GM12878 (cell line): ENCODE measurements around the gene KISS1R. TPM values are rescaled to one million over a fixed set of nuclear protein-coding genes. Genes with fewer than 3 reads are reported as not detected.

Source experiments
- ASH2L ChIP-seq: fragments of 300-600, 200-600 bp; sonication (generic); IDR thresholded peaks from 2 replicates; pipeline ENCODE4 v1.6.1; 2017; ENCODE audit warnings: low read depth, mild to moderate bottlenecking, borderline replicate concordance
- ATF7 ChIP-seq: fragments of 450-650 bp; IDR thresholded peaks from 2 replicates; pipeline ENCODE4 v1.6.1; 2016; ENCODE audit warnings: low read depth, mild to moderate bottlenecking
- CBX5 ChIP-seq: sonication (generic); IDR thresholded peaks from 2 replicates; pipeline ENCODE4 v1.6.1; 2016; ENCODE audit warnings: low read depth, moderate library complexity, mild to moderate bottlenecking, inconsistent platforms
- EGR1 ChIP-seq, 2 experiments: IDR thresholded peaks; 1 replicate in 1 of 2; 2 replicates in 1 of 2; pipeline ENCODE4 v1.6.1; 2011 to 2012; ENCODE audit warnings: low read depth in 2 of 2, low read length in 2 of 2, borderline replicate concordance in 1 of 2, mild to moderate bottlenecking in 1 of 2, moderate library complexity in 1 of 2
- HDAC2 ChIP-seq: fragments of 200-600 bp; sonication (generic); IDR thresholded peaks from 2 replicates; pipeline ENCODE4 v1.6.1; 2017
- MTA3 ChIP-seq: IDR thresholded peaks from 2 replicates; pipeline ENCODE4 v1.6.1; 2012; ENCODE audit warnings: low read length, inconsistent platforms, borderline replicate concordance
- NFIC ChIP-seq: IDR thresholded peaks from 2 replicates; pipeline ENCODE4 v1.6.1; 2012; ENCODE audit warnings: low read depth, mild to moderate bottlenecking, inconsistent platforms, low read length, moderate library complexity
- PAX5 ChIP-seq: IDR thresholded peaks from 2 replicates; pipeline ENCODE4 v1.6.1; 2011; ENCODE audit warnings: low read depth, low read length, borderline replicate concordance
- POLR2AphosphoS2 ChIP-seq: IDR thresholded peaks from 2 replicates; pipeline ENCODE4 v1.6.1; 2011; ENCODE audit warnings: low read depth, mild to moderate bottlenecking, low read length, improper control_type of control experiment, moderate library complexity
- RB1 ChIP-seq: fragments of 450-650 bp; formaldehyde crosslinking; IDR thresholded peaks from 2 replicates; pipeline ENCODE4 v1.6.1; 2017; ENCODE audit warnings: mild to moderate bottlenecking, borderline replicate concordance
- RCOR1 ChIP-seq: conservative IDR thresholded peaks from 2 replicates; pipeline ENCODE4 v1.6.1; 2012; ENCODE audit warnings: low read depth, low read length, improper control_type of control experiment
- ZNF207 ChIP-seq: fragments of 450-650 bp; IDR thresholded peaks from 2 replicates; pipeline ENCODE4 v1.6.1; 2014; ENCODE audit warnings: antibody characterized with exemption, mild to moderate bottlenecking, borderline replicate concordance
- ZNF622 ChIP-seq: fragments of 450-650 bp; IDR thresholded peaks from 2 replicates; pipeline ENCODE4 v1.6.1; 2017; ENCODE audit warnings: mild to moderate bottlenecking, inconsistent platforms
- polyA plus RNA-seq, 11 experiments: library from polyadenylated mRNA; depleted of rRNA in 4 of 11; unstranded in 6 of 11; stranded (reverse) in 5 of 11; fragments of >200 nt; fragmentation: Nextera tagmentation in 4 of 11; fragmentation: Illumina TruSeq in 1 of 11; extraction: Ambion mirVana in 4 of 11; extraction: Trizol in 1 of 11; gene quantifications; 1 replicate in 1 of 11; 2 replicates in 10 of 11; pipeline versions ENCODE4 v1.2.1 to v1.2.3, GENCODE V29; 2011 to 2016; ENCODE audit warnings: inconsistent platforms in 2 of 11, missing spikeins in 2 of 11, low read depth in 1 of 11
- total RNA-seq, 4 experiments: library from RNA; depleted of rRNA in 3 of 4; stranded (reverse); fragments of >200 nt in 3 of 4; fragmentation: Illumina TruSeq in 1 of 4; extraction: Trizol in 1 of 4; gene quantifications; 2 replicates each; pipeline versions ENCODE4 v1.2.1 to v1.2.3, GENCODE V29; 2013 to 2021
- TF ChIP-seq, protein P1 (sequence below): fragments of 450-650 bp; IDR thresholded peaks from 2 replicates; pipeline ENCODE4 v1.6.1; 2016; ENCODE audit warnings: mild to moderate bottlenecking
- TF ChIP-seq, protein P2 (sequence below), 3 experiments: IDR thresholded peaks in 2 of 3; conservative IDR thresholded peaks in 1 of 3; 2 replicates each; pipeline ENCODE4 v1.5.1; 2011; ENCODE audit warnings: low read depth in 3 of 3, low read length in 3 of 3, mild to moderate bottlenecking in 3 of 3, control low read depth in 2 of 3, moderate library complexity in 2 of 3, inconsistent platforms in 1 of 3, mixed read lengths in 1 of 3; ENCODE audit not compliant: control insufficient read depth in 2 of 3, insufficient read depth in 1 of 3; ENCODE audit errors: extremely low read depth in 1 of 3
- TF ChIP-seq, protein P3 (sequence below): fragments of 450-650 bp; IDR thresholded peaks from 2 replicates; pipeline ENCODE4 v1.6.1; 2016; ENCODE audit warnings: mild to moderate bottlenecking
- TF ChIP-seq, protein P4 (sequence below): IDR thresholded peaks from 2 replicates; pipeline ENCODE4 v1.6.1; 2012; ENCODE audit warnings: improper control_type of control experiment, low read depth, low read length; ENCODE audit not compliant: insufficient replicate concordance
- TF ChIP-seq, protein P5 (sequence below): IDR thresholded peaks from 2 replicates; pipeline ENCODE4 v1.6.1; 2011; ENCODE audit warnings: low read depth, low read length, improper control_type of control experiment, borderline replicate concordance

Gene KISS1R
- total and polyA plus RNA-seq, 10 of the 15 experiments (the other 5 are each of a cell fraction or from before 2014, with no cell fraction given), result 0.13 to 2.7 (median 1.4) TPM; not detected in 3

DNA sequence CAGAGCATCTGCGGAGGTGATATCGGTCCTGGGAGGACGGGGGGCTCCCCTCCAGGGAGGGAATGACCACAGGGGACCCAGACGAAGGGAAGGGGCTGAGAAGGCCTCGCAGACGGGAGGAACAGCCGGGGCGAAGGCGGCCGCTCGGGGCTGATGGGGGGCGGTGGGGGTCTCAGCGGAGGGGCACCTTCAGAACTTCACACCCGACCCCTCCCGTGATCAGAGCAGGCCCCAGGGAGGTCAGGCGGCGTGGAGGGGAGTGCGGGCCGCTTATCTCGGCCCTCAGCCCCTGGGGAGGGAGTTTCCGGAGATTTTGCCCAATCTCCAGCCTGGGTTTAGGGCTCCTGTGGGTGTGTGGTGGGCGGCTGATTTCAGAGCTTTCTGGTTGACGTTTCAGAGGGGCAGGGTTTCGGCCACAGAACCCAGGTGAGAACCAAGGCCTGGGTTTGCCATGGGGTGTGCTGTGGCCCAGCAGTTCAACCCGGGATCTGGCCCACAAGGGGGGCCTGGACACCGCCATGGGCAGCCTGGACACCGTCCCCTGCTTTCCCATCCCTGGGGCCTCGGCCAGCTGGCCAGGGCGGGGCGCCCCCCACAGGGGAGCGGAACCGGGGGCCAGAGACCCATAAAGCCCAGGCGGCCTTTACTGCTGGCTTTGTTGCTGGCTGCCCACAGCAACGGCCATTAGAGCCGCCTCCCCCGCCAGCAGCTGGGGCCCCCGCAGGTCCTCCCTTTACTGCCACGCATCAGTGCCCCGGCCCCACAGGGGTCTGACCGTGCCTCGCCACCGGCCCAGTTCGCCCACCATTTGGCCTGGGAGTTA lies 37.8 kb downstream of the KISS1R start (continued):
- TF ChIP-seq HDAC2 (no peak), CBX5 (0 out of 2 replicates have a peak, but pooled peaks have one; percentile 44), ZNF622 (no peak), ATF7 (peak; percentile 85), RB1 (0 out of 2 replicates have a peak, but pooled peaks have one; percentile 50), ZNF207 (peak; percentile 78; the same call in 1 of the 2 replicates), NFIC (peak; percentile 80; the same call in 1 of the 2 replicates), PAX5 (peak; percentile 91), POLR2AphosphoS2 (no peak), EGR1 (IDR thresholded peaks at IDR 0.05; ENCODE audit: borderline replicate concordance in 1 of 2, low read depth in 2 of 2, low read length in 2 of 2) (peak in 1 of 2 experiments; percentile 91; a peak in 2 of 3 replicates), MTA3 (no peak; the same call in 1 of the 2 replicates), ASH2L (no peak), RCOR1 (peak; percentile 97)
- TF ChIP-seq, protein P1, sequence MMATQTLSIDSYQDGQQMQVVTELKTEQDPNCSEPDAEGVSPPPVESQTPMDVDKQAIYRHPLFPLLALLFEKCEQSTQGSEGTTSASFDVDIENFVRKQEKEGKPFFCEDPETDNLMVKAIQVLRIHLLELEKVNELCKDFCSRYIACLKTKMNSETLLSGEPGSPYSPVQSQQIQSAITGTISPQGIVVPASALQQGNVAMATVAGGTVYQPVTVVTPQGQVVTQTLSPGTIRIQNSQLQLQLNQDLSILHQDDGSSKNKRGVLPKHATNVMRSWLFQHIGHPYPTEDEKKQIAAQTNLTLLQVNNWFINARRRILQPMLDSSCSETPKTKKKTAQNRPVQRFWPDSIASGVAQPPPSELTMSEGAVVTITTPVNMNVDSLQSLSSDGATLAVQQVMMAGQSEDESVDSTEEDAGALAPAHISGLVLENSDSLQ, result peak; percentile 35; the same call in 1 of the 2 replicates
- TF ChIP-seq, protein P2, sequence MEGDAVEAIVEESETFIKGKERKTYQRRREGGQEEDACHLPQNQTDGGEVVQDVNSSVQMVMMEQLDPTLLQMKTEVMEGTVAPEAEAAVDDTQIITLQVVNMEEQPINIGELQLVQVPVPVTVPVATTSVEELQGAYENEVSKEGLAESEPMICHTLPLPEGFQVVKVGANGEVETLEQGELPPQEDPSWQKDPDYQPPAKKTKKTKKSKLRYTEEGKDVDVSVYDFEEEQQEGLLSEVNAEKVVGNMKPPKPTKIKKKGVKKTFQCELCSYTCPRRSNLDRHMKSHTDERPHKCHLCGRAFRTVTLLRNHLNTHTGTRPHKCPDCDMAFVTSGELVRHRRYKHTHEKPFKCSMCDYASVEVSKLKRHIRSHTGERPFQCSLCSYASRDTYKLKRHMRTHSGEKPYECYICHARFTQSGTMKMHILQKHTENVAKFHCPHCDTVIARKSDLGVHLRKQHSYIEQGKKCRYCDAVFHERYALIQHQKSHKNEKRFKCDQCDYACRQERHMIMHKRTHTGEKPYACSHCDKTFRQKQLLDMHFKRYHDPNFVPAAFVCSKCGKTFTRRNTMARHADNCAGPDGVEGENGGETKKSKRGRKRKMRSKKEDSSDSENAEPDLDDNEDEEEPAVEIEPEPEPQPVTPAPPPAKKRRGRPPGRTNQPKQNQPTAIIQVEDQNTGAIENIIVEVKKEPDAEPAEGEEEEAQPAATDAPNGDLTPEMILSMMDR (IDR thresholded peaks at IDR 0.05 in 2 of 3, conservative IDR thresholded peaks at IDR 0.05 in 1 of 3; ENCODE audit: control insufficient read depth in 2 of 3, extremely low read depth in 1 of 3, insufficient read depth in 1 of 3, low read depth in 3 of 3, low read length in 3 of 3), result 0 out of 6 replicates have a peak, but pooled peaks of 1 of the 3 experiments have one; percentile 5
- TF ChIP-seq, protein P3, sequence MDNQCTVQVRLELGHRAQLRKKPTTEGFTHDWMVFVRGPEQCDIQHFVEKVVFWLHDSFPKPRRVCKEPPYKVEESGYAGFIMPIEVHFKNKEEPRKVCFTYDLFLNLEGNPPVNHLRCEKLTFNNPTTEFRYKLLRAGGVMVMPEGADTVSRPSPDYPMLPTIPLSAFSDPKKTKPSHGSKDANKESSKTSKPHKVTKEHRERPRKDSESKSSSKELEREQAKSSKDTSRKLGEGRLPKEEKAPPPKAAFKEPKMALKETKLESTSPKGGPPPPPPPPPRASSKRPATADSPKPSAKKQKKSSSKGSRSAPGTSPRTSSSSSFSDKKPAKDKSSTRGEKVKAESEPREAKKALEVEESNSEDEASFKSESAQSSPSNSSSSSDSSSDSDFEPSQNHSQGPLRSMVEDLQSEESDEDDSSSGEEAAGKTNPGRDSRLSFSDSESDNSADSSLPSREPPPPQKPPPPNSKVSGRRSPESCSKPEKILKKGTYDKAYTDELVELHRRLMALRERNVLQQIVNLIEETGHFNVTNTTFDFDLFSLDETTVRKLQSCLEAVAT, result peak; percentile 98
- TF ChIP-seq, protein P4, sequence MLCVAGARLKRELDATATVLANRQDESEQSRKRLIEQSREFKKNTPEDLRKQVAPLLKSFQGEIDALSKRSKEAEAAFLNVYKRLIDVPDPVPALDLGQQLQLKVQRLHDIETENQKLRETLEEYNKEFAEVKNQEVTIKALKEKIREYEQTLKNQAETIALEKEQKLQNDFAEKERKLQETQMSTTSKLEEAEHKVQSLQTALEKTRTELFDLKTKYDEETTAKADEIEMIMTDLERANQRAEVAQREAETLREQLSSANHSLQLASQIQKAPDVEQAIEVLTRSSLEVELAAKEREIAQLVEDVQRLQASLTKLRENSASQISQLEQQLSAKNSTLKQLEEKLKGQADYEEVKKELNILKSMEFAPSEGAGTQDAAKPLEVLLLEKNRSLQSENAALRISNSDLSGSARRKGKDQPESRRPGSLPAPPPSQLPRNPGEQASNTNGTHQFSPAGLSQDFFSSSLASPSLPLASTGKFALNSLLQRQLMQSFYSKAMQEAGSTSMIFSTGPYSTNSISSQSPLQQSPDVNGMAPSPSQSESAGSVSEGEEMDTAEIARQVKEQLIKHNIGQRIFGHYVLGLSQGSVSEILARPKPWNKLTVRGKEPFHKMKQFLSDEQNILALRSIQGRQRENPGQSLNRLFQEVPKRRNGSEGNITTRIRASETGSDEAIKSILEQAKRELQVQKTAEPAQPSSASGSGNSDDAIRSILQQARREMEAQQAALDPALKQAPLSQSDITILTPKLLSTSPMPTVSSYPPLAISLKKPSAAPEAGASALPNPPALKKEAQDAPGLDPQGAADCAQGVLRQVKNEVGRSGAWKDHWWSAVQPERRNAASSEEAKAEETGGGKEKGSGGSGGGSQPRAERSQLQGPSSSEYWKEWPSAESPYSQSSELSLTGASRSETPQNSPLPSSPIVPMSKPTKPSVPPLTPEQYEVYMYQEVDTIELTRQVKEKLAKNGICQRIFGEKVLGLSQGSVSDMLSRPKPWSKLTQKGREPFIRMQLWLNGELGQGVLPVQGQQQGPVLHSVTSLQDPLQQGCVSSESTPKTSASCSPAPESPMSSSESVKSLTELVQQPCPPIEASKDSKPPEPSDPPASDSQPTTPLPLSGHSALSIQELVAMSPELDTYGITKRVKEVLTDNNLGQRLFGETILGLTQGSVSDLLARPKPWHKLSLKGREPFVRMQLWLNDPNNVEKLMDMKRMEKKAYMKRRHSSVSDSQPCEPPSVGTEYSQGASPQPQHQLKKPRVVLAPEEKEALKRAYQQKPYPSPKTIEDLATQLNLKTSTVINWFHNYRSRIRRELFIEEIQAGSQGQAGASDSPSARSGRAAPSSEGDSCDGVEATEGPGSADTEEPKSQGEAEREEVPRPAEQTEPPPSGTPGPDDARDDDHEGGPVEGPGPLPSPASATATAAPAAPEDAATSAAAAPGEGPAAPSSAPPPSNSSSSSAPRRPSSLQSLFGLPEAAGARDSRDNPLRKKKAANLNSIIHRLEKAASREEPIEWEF, result no peak
- TF ChIP-seq, protein P5, sequence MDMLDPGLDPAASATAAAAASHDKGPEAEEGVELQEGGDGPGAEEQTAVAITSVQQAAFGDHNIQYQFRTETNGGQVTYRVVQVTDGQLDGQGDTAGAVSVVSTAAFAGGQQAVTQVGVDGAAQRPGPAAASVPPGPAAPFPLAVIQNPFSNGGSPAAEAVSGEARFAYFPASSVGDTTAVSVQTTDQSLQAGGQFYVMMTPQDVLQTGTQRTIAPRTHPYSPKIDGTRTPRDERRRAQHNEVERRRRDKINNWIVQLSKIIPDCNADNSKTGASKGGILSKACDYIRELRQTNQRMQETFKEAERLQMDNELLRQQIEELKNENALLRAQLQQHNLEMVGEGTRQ, result no peak
